Measurements from ENCODE around the gene EML6. TPM values are rescaled to one million over a fixed set of nuclear protein-coding genes. Genes with fewer than 3 reads are reported as not detected.

The EML6 gene
- total RNA-seq, 2 donors from 2014 or later, result 3.2 to 12.1 TPM

GRCh38 chr2:54740333-54740732 lies 16.9 kb downstream of the EML6 start:
- no peak for DNase-seq (ENCODE audit: low spot score)
- intact Hi-C loops (cut with DNase I), result no loop called here

- intact Hi-C loops (cut with DNase I), result no loop called here
- no peak for DNase-seq (ENCODE audit: low spot score)
These were observed 17.8 kb downstream of the EML6 start for GRCh38 chr2:54741250-54741649.

- no peak for DNase-seq (ENCODE audit: low spot score)
- intact Hi-C loops (cut with DNase I), result no loop called here
These were observed 26.6 kb downstream of the EML6 start for GRCh38 chr2:54750040-54750439.

GRCh38 chr2:54752439-54752838 lies 29.0 kb downstream of the EML6 start:
- DNase-seq (ENCODE audit: low spot score), result no peak
- intact Hi-C loops (cut with DNase I), result no loop called here

GRCh38 chr2:54755641-54756326 lies 32.3 kb downstream of the EML6 start:
- no peak for DNase-seq (ENCODE audit: low spot score)
- intact Hi-C loops (cut with DNase I), result no loop called here

GRCh38 chr2:54757500-54757899 lies 34.0 kb downstream of the EML6 start:
- no peak for DNase-seq (ENCODE audit: low spot score)
- intact Hi-C loops (cut with DNase I), result no loop called here

- DNase-seq (ENCODE audit: low spot score), result no peak
- intact Hi-C loops (cut with DNase I), result no loop called here
These were observed 35.5 kb downstream of the EML6 start for GRCh38 chr2:54758951-54759350.

GRCh38 chr2:54760310-54760709 lies 36.8 kb downstream of the EML6 start:
- no peak for DNase-seq (ENCODE audit: low spot score)

GRCh38 chr2:54763636-54764291 lies 40.3 kb downstream of the EML6 start:
- no peak for DNase-seq (ENCODE audit: low spot score)
- intact Hi-C loops (cut with DNase I), result no loop called here

More at GRCh38 chr2:54760310-54760709, 36.8 kb downstream of the EML6 start:
- intact Hi-C loops (cut with DNase I), result no loop called here

- intact Hi-C loops (cut with DNase I), result no loop called here
- DNase-seq (ENCODE audit: low spot score), result no peak
These were observed 44.5 kb downstream of the EML6 start for GRCh38 chr2:54767921-54768320.

- no peak for DNase-seq (ENCODE audit: low spot score)
- intact Hi-C loops (cut with DNase I), result no loop called here
These were observed 45.4 kb downstream of the EML6 start for GRCh38 chr2:54768772-54769428.

- intact Hi-C loops (cut with DNase I), result no loop called here
- DNase-seq (ENCODE audit: low spot score), result no peak
These were observed 46.7 kb downstream of the EML6 start for GRCh38 chr2:54770211-54770610.

GRCh38 chr2:54770676-54771075 lies 47.2 kb downstream of the EML6 start:
- no peak for DNase-seq (ENCODE audit: low spot score)

GRCh38 chr2:54771166-54771885 lies 47.9 kb downstream of the EML6 start:
- no peak for DNase-seq (ENCODE audit: low spot score)
- intact Hi-C loops (cut with DNase I), result no loop called here

More at GRCh38 chr2:54770676-54771075, 47.2 kb downstream of the EML6 start:
- intact Hi-C loops (cut with DNase I), result no loop called here

- DNase-seq (ENCODE audit: low spot score), result no peak
- intact Hi-C loops (cut with DNase I), result no loop called here
These were observed 48.6 kb downstream of the EML6 start for GRCh38 chr2:54772110-54772509.

- intact Hi-C loops (cut with DNase I), result no loop called here
- DNase-seq (ENCODE audit: low spot score), result no peak
These were observed 49.1 kb downstream of the EML6 start for GRCh38 chr2:54772531-54772930.

- intact Hi-C loops (cut with DNase I), result no loop called here
These were observed 49.8 kb downstream of the EML6 start for GRCh38 chr2:54773233-54773632.

GRCh38 chr2:54773838-54774237 lies 50.4 kb downstream of the EML6 start:
- intact Hi-C loops (cut with DNase I), result no loop called here
- no peak for DNase-seq (ENCODE audit: low spot score)

More at GRCh38 chr2:54773233-54773632, 49.8 kb downstream of the EML6 start:
- DNase-seq (ENCODE audit: low spot score), result no peak

GRCh38 chr2:54775710-54776109 lies 52.2 kb downstream of the EML6 start:
- DNase-seq (ENCODE audit: low spot score), result no peak
- intact Hi-C loops (cut with DNase I), result loop anchor here in 1 of 2 donors (5.0 kb wide), 1 partner anchor 157 kb away; no protein-coding TSS in a partner anchor

- no peak for DNase-seq (ENCODE audit: low spot score)
- intact Hi-C loops (cut with DNase I), result loop anchor here in 1 of 2 donors (5.0 kb wide), 1 partner anchor 156 kb away; no protein-coding TSS in a partner anchor
These were observed 53.0 kb downstream of the EML6 start for GRCh38 chr2:54776494-54776893.
